ENCODE results near the gene A1BG.

- TF ChIP-seq FOXA1 (IDR thresholded peaks at IDR 0.05), result no peak
- TF ChIP-seq TARDBP (IDR thresholded peaks at IDR 0.05), result no peak
- TF ChIP-seq NFRKB (IDR thresholded peaks at IDR 0.05), result no peak
- no peak for TF ChIP-seq ELF4 (IDR thresholded peaks at IDR 0.05)
- TF ChIP-seq BHLHE40 (IDR thresholded peaks at IDR 0.05; ENCODE audit: borderline replicate concordance), result no peak
- no peak for TF ChIP-seq SP1 (IDR thresholded peaks at IDR 0.05)
- no peak for TF ChIP-seq CTBP1 (IDR thresholded peaks at IDR 0.05; ENCODE audit: borderline replicate concordance)
- no peak for TF ChIP-seq FOXM1 (IDR thresholded peaks at IDR 0.05; ENCODE audit: borderline replicate concordance)
- no peak for TF ChIP-seq SUZ12 (IDR thresholded peaks at IDR 0.05)
- TF ChIP-seq FOXK2 (IDR thresholded peaks at IDR 0.05), result no peak
- no peak for TF ChIP-seq ZNF384 (IDR thresholded peaks at IDR 0.05)
- TF ChIP-seq ARNT (IDR thresholded peaks at IDR 0.05), result no peak
- TF ChIP-seq L3MBTL2 (conservative IDR thresholded peaks at IDR 0.05), result no peak
Observed at GRCh38 chr19:58385891-58386575, 32.7 kb upstream of the A1BG start.
